ENCODE results near the gene DNAJB5. TPM values are rescaled to one million over a fixed set of nuclear protein-coding genes. Genes with fewer than 3 reads are reported as not detected.
A peak's percentile ranks its signal among the peaks of the same experiment; 100 is the strongest.
"Not testable (repeated sequence)": the region's sequence is repeated elsewhere in the genome, so short reads cannot be mapped to it uniquely, and the experiment has no call there.

DNAJB5 gene
- total RNA-seq, 2 donors from 2014 or later, result 19.8 to 40.1 TPM

GRCh38 chr9:35010351-35010958 lies 20.9 kb downstream of the DNAJB5 start:
- Mint-ChIP-seq H3K27me3 (ENCODE audit: insufficient read depth) (no peaks in the 10 kb centered on the region), H3K9me3 (peaks cover 82% of the 10 kb centered on the region), H3K4me1 (peaks cover 16% of the 10 kb centered on the region), H3K4me3 (no peak overlapping the region), H3K36me3 (ENCODE audit: low read depth) (peaks cover 84% of the 10 kb centered on the region), H3K27ac (no peak overlapping the region)
- no peak for DNase-seq
- no peak overlapping the region for H3K9ac ChIP-seq (ENCODE audit: extremely low read depth, low read length, poor library complexity, severe bottlenecking)
- peaks cover 69% of the 10 kb centered on the region for H3K36me3 ChIP-seq (ENCODE audit: control insufficient read depth, insufficient read depth, low read length)
- no peaks in the 10 kb centered on the region for H3K4me1 ChIP-seq (ENCODE audit: control insufficient read depth, insufficient read depth, low read length)
- no peak for TF ChIP-seq CTCF (conservative IDR thresholded peaks at IDR 0.05)
- H3K27ac ChIP-seq (ENCODE audit: low read depth, low read length), result no peak overlapping the region
- peak overlapping the region; percentile 46 for H3K4me3 ChIP-seq (ENCODE audit: low read length)
- peaks cover 75% of the 10 kb centered on the region for H3K9me3 ChIP-seq (ENCODE audit: control insufficient read depth, low read length)
- no peaks in the 10 kb centered on the region for H3K27me3 ChIP-seq (ENCODE audit: control insufficient read depth, insufficient read depth, low read length, poor library complexity, severe bottlenecking)
- WGBS, 2 experiments (ENCODE audit: insufficient coverage in 1 of 2, insufficient read length in 1 of 2), result 90 to 95% methylated on average over 3 of the region's 3 CpGs

- Histone ChIP-seq H3K9ac (ENCODE audit: extremely low read depth, low read length, poor library complexity, severe bottlenecking) (no peak overlapping the region), H3K9me3 (ENCODE audit: control insufficient read depth, low read length) (peaks cover 100% of the 10 kb centered on the region), H3K27ac (ENCODE audit: low read depth, low read length) (no peak overlapping the region), H3K4me3 (ENCODE audit: low read length) (peak overlapping the region; percentile 68), H3K4me1 (ENCODE audit: control insufficient read depth, insufficient read depth, low read length) (no peaks in the 10 kb centered on the region), H3K27me3 (ENCODE audit: control insufficient read depth, insufficient read depth, low read length, poor library complexity, severe bottlenecking) (no peaks in the 10 kb centered on the region), H3K36me3 (ENCODE audit: control insufficient read depth, insufficient read depth, low read length) (peaks cover 95% of the 10 kb centered on the region)
- no peaks in the 10 kb centered on the region for H3K27me3 Mint-ChIP-seq (ENCODE audit: insufficient read depth)
- no peak for DNase-seq
- peaks cover 90% of the 10 kb centered on the region for H3K9me3 Mint-ChIP-seq
- 29 to 80% methylated on average over 1 to 2 of the region's 2 CpGs for WGBS, 2 experiments (ENCODE audit: insufficient coverage in 1 of 2, insufficient read length in 1 of 2)
- no peak for TF ChIP-seq CTCF (conservative IDR thresholded peaks at IDR 0.05)
- H3K36me3 Mint-ChIP-seq (ENCODE audit: low read depth), result peaks cover 76% of the 10 kb centered on the region
- H3K27ac Mint-ChIP-seq, result no peak overlapping the region
- no peak overlapping the region for H3K4me3 Mint-ChIP-seq
- H3K4me1 Mint-ChIP-seq, result no peaks in the 10 kb centered on the region
Observed at GRCh38 chr9:35014517-35014916, 25.0 kb downstream of the DNAJB5 start.

DNA sequence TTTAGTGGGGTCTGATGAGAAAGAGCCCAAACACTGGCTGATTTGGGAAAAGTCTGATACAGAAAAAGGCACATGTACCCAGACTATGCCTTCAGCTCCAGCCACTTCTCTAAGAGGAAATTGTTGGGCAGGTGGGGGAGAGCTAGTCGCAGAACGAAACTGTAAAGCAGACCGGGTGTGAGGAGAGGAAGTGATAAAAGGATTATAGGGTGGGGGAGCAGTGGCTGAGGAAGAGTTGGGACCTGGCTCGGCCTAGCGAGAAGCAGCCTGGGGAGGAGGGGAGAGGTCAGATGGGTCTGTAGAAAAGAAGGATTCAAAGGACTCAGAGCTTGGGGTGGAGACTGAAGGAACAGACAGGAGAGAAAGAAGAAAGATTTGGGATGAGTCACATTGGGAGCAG lies 33.9 kb downstream of the DNAJB5 start:
- H3K36me3 Mint-ChIP-seq (ENCODE audit: low read depth), result peaks cover 58% of the 10 kb centered on the region
- DNase-seq; H3K27me3 Mint-ChIP-seq (ENCODE audit: insufficient read depth): not testable (repeated sequence)

More for the DNA sequence above, 33.9 kb downstream of the DNAJB5 start:
- Mint-ChIP-seq H3K27ac (peak overlapping the region; percentile 57), H3K9me3 (peaks cover 95% of the 10 kb centered on the region), H3K4me1 (peaks cover 25% of the 10 kb centered on the region), H3K4me3 (peak overlapping the region; percentile 43)
- Histone ChIP-seq H3K36me3 (ENCODE audit: control insufficient read depth, insufficient read depth, low read length) (peaks cover 42% of the 10 kb centered on the region), H3K9me3 (ENCODE audit: control insufficient read depth, low read length) (peaks cover 68% of the 10 kb centered on the region), H3K4me3 (ENCODE audit: low read length) (peak overlapping the region; percentile 80)
- not testable (repeated sequence) for H3K9ac ChIP-seq (ENCODE audit: extremely low read depth, low read length, poor library complexity, severe bottlenecking); H3K27ac ChIP-seq (ENCODE audit: low read depth, low read length); H3K4me1 ChIP-seq (ENCODE audit: control insufficient read depth, insufficient read depth, low read length); H3K27me3 ChIP-seq (ENCODE audit: control insufficient read depth, insufficient read depth, low read length, poor library complexity, severe bottlenecking)
- WGBS, 2 experiments (ENCODE audit: insufficient coverage in 1 of 2, insufficient read length in 1 of 2), result 62 to 70% methylated on average over 3 to 5 of the region's 5 CpGs

Data from endodermal cell (in vitro differentiated cells).